Cerebellar cortex (tissue), 1 donor: Measurements from ENCODE around the gene TPRX1.
"Not testable (repeated sequence)": the region's sequence is repeated elsewhere in the genome, so short reads cannot be mapped to it uniquely, and the experiment has no call there.

ENCODE experiments used
- DNase-seq: peaks from one replicate; pipeline ENCODE4 v3.0.0-alpha.2; 2015; ENCODE audit warnings: low spot score

The TPRX1 gene

GRCh38 chr19:47802521-47803043 lies 1.8 kb downstream of the TPRX1 start:
- DNase-seq: no peak

GRCh38 chr19:47801270-47801669 lies 3.1 kb downstream of the TPRX1 start:
- no peak for DNase-seq

- no peak for DNase-seq
Observed at GRCh38 chr19:47798904-47799266, 5.5 kb downstream of the TPRX1 start.

GRCh38 chr19:47797996-47798903 lies 6.1 kb downstream of the TPRX1 start:
- no peak for DNase-seq

GRCh38 chr19:47796785-47797184 lies 7.6 kb downstream of the TPRX1 start:
- no peak for DNase-seq

- DNase-seq: no peak
Observed at GRCh38 chr19:47794526-47794925, 9.8 kb downstream of the TPRX1 start.

GRCh38 chr19:47792616-47793015 lies 11.7 kb downstream of the TPRX1 start:
- no peak for DNase-seq

- peak; percentile 73 for DNase-seq
Observed at GRCh38 chr19:47790398-47790814, 13.9 kb downstream of the TPRX1 start.

- not testable (repeated sequence) for DNase-seq
Observed at GRCh38 chr19:47789811-47790210, 14.5 kb downstream of the TPRX1 start.

GRCh38 chr19:47787307-47787706 lies 17.0 kb downstream of the TPRX1 start:
- DNase-seq: not testable (repeated sequence)

- DNase-seq: no peak
Observed at GRCh38 chr19:47786566-47786965, 17.8 kb downstream of the TPRX1 start.

- DNase-seq: peak; percentile 81
Observed at GRCh38 chr19:47781590-47782262, 22.6 kb downstream of the TPRX1 start.

- DNase-seq: no peak
Observed at GRCh38 chr19:47780215-47780551, 24.2 kb downstream of the TPRX1 start.

- peak; percentile 75 for DNase-seq
Observed at GRCh38 chr19:47779524-47780214, 24.7 kb downstream of the TPRX1 start.

GRCh38 chr19:47778954-47779351 lies 25.4 kb downstream of the TPRX1 start:
- peak; percentile 57 for DNase-seq

- peak; percentile 80 for DNase-seq
Observed at GRCh38 chr19:47778049-47778953, 26.1 kb downstream of the TPRX1 start, which contains the start of gene SELENOW. TSS of gene SELENOW (plus strand) at chr19:47778703. CDS start at chr19:47778786, 83 bp downstream.

GRCh38 chr19:47777245-47778048 lies 26.9 kb downstream of the TPRX1 start:
- DNase-seq: not testable (repeated sequence)

GRCh38 chr19:47776568-47776967 lies 27.8 kb downstream of the TPRX1 start:
- DNase-seq: no peak

- DNase-seq: not testable (repeated sequence)
Observed at GRCh38 chr19:47771291-47771690, 33.1 kb downstream of the TPRX1 start.

GRCh38 chr19:47769534-47769933 lies 34.8 kb downstream of the TPRX1 start:
- no peak for DNase-seq
